Left ventricle myocardium inferior (tissue), 1 donor: Measurements from ENCODE around the gene MAP1LC3B. TPM values are rescaled to one million over a fixed set of nuclear protein-coding genes. Genes with fewer than 3 reads are reported as not detected.

Experiments used
- DNase-seq: peaks from one replicate; pipeline ENCODE4 v3.0.0-alpha.2; 2020
- H3K27ac ChIP-seq: fragments of 200-600 bp; replicated peaks from 2 replicates; pipeline ENCODE4 v1.8.0; 2021
- H3K27me3 ChIP-seq: fragments of 200-600 bp; 2 replicates; pipeline ENCODE4 v1.8.0; 2021; ENCODE audit warnings: low read depth
- H3K36me3 ChIP-seq: fragments of 200-600 bp; 2 replicates; pipeline ENCODE4 v1.8.0; 2021
- H3K4me1 ChIP-seq: fragments of 200-600 bp; 2 replicates; pipeline ENCODE4 v1.8.0; 2021
- H3K4me3 ChIP-seq: fragments of 200-600 bp; 2 replicates; pipeline ENCODE4 v1.8.0; 2021; ENCODE audit warnings: mild to moderate bottlenecking, moderate library complexity
- H3K9me3 ChIP-seq: fragments of 200-600 bp; replicated peaks from 2 replicates; pipeline ENCODE4 v1.8.0; 2021
- intact Hi-C: fragments of 100-400 bp; cut with micrococcal nuclease; formaldehyde crosslinking; loops from one replicate; pipeline ENCODE4 v1.11.0; 2022
- total RNA-seq: library from RNA; stranded (reverse); fragmentation: NEBNext Ultra II Directional; extraction: Animal tissue kit (Norgen Biotek cat#: 25700); gene quantifications from one replicate; pipeline ENCODE4 v1.2.1, GENCODE V29; 2021
- TF ChIP-seq, protein P1 (sequence below): fragments of 200-600 bp; IDR thresholded peaks from 2 replicates; pipeline ENCODE4 v1.8.0; 2021; ENCODE audit warnings: antibody characterized with exemption, mild to moderate bottlenecking, borderline replicate concordance
- donor health status: DM: no; HTN: yes; CAD: no; lungs with severe emphysema.

Gene MAP1LC3B
- total RNA-seq, 1 donor from 2014 or later = 131 TPM

DNA sequence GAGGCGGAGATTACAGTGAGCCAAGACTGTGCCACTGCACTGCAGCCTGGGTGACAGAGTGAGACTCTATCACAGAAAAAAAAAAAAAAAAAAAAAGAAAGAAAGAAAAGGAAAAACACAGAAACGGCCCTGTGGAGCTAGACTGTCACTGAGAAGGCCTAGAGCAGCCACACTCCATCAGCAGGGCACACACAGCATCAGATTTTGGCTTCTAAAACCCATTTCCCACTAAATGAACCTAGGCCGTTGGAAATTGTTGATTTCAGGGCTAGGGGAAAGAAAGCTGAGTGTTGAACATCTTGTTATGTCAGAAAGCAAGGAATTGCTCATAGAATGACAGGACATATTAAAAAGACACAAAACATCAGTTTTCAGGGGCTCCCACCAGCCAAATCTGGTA is 51.8 kb downstream of the MAP1LC3B start:
- intact Hi-C loops = no loop called here

DNA sequence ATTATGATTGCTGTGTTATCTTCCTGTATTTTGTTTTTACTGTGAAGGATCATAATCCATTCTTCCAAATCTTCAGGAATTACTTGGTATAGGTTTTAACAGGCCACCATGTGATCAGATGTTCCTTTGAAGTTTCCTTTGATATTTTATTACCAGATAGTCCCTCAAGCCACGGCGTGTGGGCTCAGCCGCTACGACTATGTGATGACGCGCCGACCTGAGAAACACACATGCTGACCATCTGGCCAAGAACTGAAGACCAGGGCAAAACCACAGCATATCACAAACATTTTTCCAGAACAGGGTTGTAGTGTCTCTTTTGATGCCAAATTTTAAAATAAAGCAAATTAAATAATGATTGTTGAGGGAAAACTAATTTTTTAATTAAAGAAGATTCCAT is 53.4 kb downstream of the MAP1LC3B start:
- intact Hi-C loops = no loop called here
- no peak for DNase-seq
- peaks cover 48% of the 10 kb centered on the region for H3K36me3 ChIP-seq
- H3K9me3 ChIP-seq = peaks cover 10% of the 10 kb centered on the region
- no peak overlapping the region for H3K4me3 ChIP-seq
- H3K27me3 ChIP-seq = no peaks in the 10 kb centered on the region
- TF ChIP-seq, protein P1, sequence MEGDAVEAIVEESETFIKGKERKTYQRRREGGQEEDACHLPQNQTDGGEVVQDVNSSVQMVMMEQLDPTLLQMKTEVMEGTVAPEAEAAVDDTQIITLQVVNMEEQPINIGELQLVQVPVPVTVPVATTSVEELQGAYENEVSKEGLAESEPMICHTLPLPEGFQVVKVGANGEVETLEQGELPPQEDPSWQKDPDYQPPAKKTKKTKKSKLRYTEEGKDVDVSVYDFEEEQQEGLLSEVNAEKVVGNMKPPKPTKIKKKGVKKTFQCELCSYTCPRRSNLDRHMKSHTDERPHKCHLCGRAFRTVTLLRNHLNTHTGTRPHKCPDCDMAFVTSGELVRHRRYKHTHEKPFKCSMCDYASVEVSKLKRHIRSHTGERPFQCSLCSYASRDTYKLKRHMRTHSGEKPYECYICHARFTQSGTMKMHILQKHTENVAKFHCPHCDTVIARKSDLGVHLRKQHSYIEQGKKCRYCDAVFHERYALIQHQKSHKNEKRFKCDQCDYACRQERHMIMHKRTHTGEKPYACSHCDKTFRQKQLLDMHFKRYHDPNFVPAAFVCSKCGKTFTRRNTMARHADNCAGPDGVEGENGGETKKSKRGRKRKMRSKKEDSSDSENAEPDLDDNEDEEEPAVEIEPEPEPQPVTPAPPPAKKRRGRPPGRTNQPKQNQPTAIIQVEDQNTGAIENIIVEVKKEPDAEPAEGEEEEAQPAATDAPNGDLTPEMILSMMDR = no peak
- no peaks in the 10 kb centered on the region for H3K4me1 ChIP-seq
- H3K27ac ChIP-seq = no peak overlapping the region

More for the DNA sequence above, 51.8 kb downstream of the MAP1LC3B start:
- no peak for DNase-seq
- Histone ChIP-seq H3K27ac (no peak overlapping the region), H3K9me3 (peaks cover 10% of the 10 kb centered on the region), H3K27me3 (no peaks in the 10 kb centered on the region), H3K36me3 (peaks cover 48% of the 10 kb centered on the region), H3K4me1 (no peaks in the 10 kb centered on the region), H3K4me3 (no peak overlapping the region)
- TF ChIP-seq, protein P1 = no peak

DNA sequence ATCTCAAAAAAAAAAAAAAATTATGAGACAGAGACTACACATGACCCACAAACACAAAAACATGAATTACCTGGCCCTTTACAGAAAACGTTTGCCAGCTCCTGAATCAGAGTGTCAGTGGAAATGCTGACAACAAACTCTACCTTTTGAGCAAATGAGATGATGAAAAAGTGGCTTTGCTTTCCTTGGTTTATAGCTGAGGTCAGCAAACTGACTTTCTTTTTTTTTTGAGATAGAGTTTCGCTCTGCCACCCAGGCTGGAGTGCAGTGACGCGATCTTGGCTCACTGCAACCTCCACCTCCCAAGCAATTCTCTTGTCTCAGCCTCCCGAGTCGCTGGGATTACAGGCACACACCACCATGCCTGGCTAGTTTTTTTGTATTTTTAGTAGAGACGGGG is 54.3 kb downstream of the MAP1LC3B start:
- TF ChIP-seq, protein P1 = no peak
- Histone ChIP-seq H3K9me3 (peaks cover 10% of the 10 kb centered on the region), H3K36me3 (peaks cover 52% of the 10 kb centered on the region), H3K4me3 (no peak overlapping the region), H3K27me3 (no peaks in the 10 kb centered on the region), H3K27ac (no peak overlapping the region), H3K4me1 (no peaks in the 10 kb centered on the region)
- intact Hi-C loops = no loop called here
- DNase-seq = no peak

DNA sequence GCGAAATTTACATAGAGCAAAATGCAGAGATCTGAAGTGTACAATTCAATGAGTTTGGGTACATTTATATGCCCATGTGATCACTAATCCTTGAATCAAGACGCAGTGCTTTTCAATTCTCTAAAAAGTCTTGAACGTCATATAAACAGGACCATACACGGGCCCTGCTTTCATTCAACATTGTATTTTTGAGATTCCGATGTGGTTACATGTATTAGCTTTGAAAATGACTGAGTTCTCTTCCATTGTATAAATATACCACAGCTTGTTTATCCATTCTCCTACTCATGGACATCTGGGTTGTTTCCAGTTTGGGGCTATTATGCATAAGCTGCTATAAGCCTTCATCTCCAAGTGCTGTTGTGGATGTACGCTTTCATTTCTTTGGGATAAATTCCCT is 55.2 kb downstream of the MAP1LC3B start:
- TF ChIP-seq, protein P1 = no peak
- H3K4me1 ChIP-seq = no peaks in the 10 kb centered on the region
- intact Hi-C loops = no loop called here
- peaks cover 10% of the 10 kb centered on the region for H3K9me3 ChIP-seq
- no peaks in the 10 kb centered on the region for H3K27me3 ChIP-seq
- no peak for DNase-seq
- no peak overlapping the region for H3K4me3 ChIP-seq
- no peak overlapping the region for H3K27ac ChIP-seq
- peaks cover 60% of the 10 kb centered on the region for H3K36me3 ChIP-seq

DNA sequence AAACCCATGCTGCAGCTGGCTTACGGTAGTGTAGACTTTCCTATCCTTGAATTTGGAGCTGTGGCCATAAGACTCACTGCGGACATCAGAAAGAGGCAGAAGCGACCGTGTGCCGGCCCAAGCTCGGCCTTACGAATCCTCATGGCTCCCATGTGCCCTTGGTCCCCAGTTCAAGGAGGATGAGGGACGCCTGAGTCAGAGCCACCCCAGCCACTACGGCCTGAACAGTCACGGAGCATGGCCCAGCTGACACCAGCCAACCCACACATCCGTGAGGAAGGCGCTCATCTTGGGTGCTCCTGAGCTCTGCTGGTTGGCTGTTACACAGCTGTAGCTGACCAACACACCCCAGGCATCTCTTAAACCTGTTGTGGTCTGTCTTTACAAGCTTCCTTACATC is 56.7 kb downstream of the MAP1LC3B start:
- Histone ChIP-seq H3K9me3 (peaks cover 5% of the 10 kb centered on the region), H3K27me3 (no peaks in the 10 kb centered on the region), H3K36me3 (peaks cover 63% of the 10 kb centered on the region), H3K27ac (no peak overlapping the region), H3K4me3 (no peak overlapping the region), H3K4me1 (peaks cover 1% of the 10 kb centered on the region)
- TF ChIP-seq, protein P1 = no peak
- DNase-seq = no peak
- intact Hi-C loops = no loop called here
